NCI-H128 (cell line): ENCODE results near the gene DTNB.
A peak's percentile ranks its signal among the peaks of the same experiment; 100 is the strongest.

ENCODE experiments used
- DNase-seq: peaks from one replicate; lab custom pipeline; 2025; ENCODE audit not compliant: unreplicated experiment; lab: John Stamatoyannopoulos, UW

DTNB gene

GRCh38 chr2:25473758-25474340, 199.5 kb downstream of the DTNB start:
- DNase-seq, result peak; percentile 64

GRCh38 chr2:25473131-25473530, 200.2 kb downstream of the DTNB start:
- no peak for DNase-seq

GRCh38 chr2:25470806-25471205, 202.6 kb downstream of the DTNB start:
- no peak for DNase-seq

GRCh38 chr2:25467743-25468142, 205.6 kb downstream of the DTNB start:
- DNase-seq, result no peak

- DNase-seq, result no peak
Observed at GRCh38 chr2:25462021-25462420, 211.4 kb downstream of the DTNB start.

GRCh38 chr2:25460261-25460905, 213.0 kb downstream of the DTNB start:
- no peak for DNase-seq

GRCh38 chr2:25454824-25455611, 218.4 kb downstream of the DTNB start:
- DNase-seq, result no peak

- DNase-seq, result no peak
Observed at GRCh38 chr2:25453199-25453905, 220.0 kb downstream of the DTNB start.

- DNase-seq, result no peak
Observed at GRCh38 chr2:25448808-25449207, 224.6 kb downstream of the DTNB start.

- DNase-seq, result no peak
Observed at GRCh38 chr2:25447018-25447417, 226.4 kb downstream of the DTNB start.

GRCh38 chr2:25446122-25446521, 227.3 kb downstream of the DTNB start:
- no peak for DNase-seq

- no peak for DNase-seq
Observed at GRCh38 chr2:25445464-25445863, 227.9 kb downstream of the DTNB start.

- no peak for DNase-seq
Observed at GRCh38 chr2:25444608-25445270, 228.6 kb downstream of the DTNB start.

- no peak for DNase-seq
Observed at GRCh38 chr2:25443766-25444165, 229.6 kb downstream of the DTNB start.

GRCh38 chr2:25441353-25441752, 232.0 kb downstream of the DTNB start:
- no peak for DNase-seq

GRCh38 chr2:25438793-25439192, 234.6 kb downstream of the DTNB start:
- no peak for DNase-seq

GRCh38 chr2:25437881-25438662, 235.3 kb downstream of the DTNB start:
- DNase-seq, result no peak

GRCh38 chr2:25435421-25435820, 238.0 kb downstream of the DTNB start:
- no peak for DNase-seq

- no peak for DNase-seq
Observed at GRCh38 chr2:25431604-25432003, 241.8 kb downstream of the DTNB start.

- no peak for DNase-seq
Observed at GRCh38 chr2:25430556-25430955, 242.8 kb downstream of the DTNB start.
